WTC11 (cell line): ENCODE results near the gene ACIN1. TPM values are rescaled to one million over a fixed set of nuclear protein-coding genes. Genes with fewer than 3 reads are reported as not detected.

ENCODE experiments used
- ATAC-seq: fragments of 200-7000 bp; cut with Tn5 transposase; 2 replicates; pipeline ENCODE4 v1.10.0; 2021; ENCODE audit warnings: mild to moderate bottlenecking, moderate library complexity
- CTCF ChIA-PET: fragments of 300-600 bp; sonication (Branson Sonifier 250); formaldehyde crosslinking; loops from one replicate; lab custom pipeline; 2021; ENCODE audit warnings: antibody characterized with exemption; lab: Charles Lee
- POLR2A ChIA-PET: fragments of 350-600 bp; sonication (Branson Sonifier 250); formaldehyde crosslinking; loops from one replicate; lab custom pipeline; 2021; ENCODE audit warnings: antibody characterized with exemption; lab: Charles Lee
- DNase-seq: peaks from one replicate; pipeline ENCODE4 v3.0.0; 2021; ENCODE audit warnings: low spot score
- H3K27ac Mint-ChIP-seq: 2 replicates; pipeline ENCODE4 v1.8.0; 2021; ENCODE audit warnings: mixed read lengths
- H3K27me3 Mint-ChIP-seq: 2 replicates; pipeline ENCODE4 v1.8.0; 2021; ENCODE audit warnings: low read depth, mild to moderate bottlenecking, moderate library complexity, mixed read lengths
- H3K36me3 Mint-ChIP-seq: 2 replicates; pipeline ENCODE4 v1.8.0; 2021; ENCODE audit warnings: mixed read lengths
- H3K4me1 Mint-ChIP-seq: 2 replicates; pipeline ENCODE4 v1.8.0; 2022; ENCODE audit warnings: mixed read lengths
- H3K4me3 Mint-ChIP-seq: 2 replicates; pipeline ENCODE4 v1.8.0; 2021; ENCODE audit warnings: mild to moderate bottlenecking, moderate library complexity, mixed read lengths
- H3K9me3 Mint-ChIP-seq: 2 replicates; pipeline ENCODE4 v1.8.0; 2021; ENCODE audit warnings: mixed read lengths
- CREM ChIP-seq: sonication (generic); formaldehyde crosslinking; IDR thresholded peaks from 2 replicates; pipeline ENCODE4 v1.8.1; 2022; ENCODE audit warnings: mild to moderate bottlenecking, missing genetic modification reagents, moderate library complexity
- GABPB1 ChIP-seq: sonication (generic); formaldehyde crosslinking; IDR thresholded peaks from 2 replicates; pipeline ENCODE4 v1.8.1; 2023; ENCODE audit warnings: mild to moderate bottlenecking, missing genetic modification reagents
- JAZF1 ChIP-seq: fragments of 250-450 bp; sonication (Bioruptor Pico); IDR thresholded peaks from 2 replicates; pipeline ENCODE4 v1.9.0; 2021; ENCODE audit warnings: moderate library complexity, mild to moderate bottlenecking, inconsistent platforms
- JUN ChIP-seq: sonication (generic); formaldehyde crosslinking; IDR thresholded peaks from 2 replicates; pipeline ENCODE4 v1.8.0; 2023; ENCODE audit warnings: mild to moderate bottlenecking, missing genetic modification reagents
- NFATC4 ChIP-seq: fragments of 250-450 bp; sonication (Bioruptor Pico); IDR thresholded peaks from 2 replicates; pipeline ENCODE4 v1.9.0; 2021; ENCODE audit warnings: mild to moderate bottlenecking
- NFE2L1 ChIP-seq: sonication (generic); formaldehyde crosslinking; IDR thresholded peaks from 2 replicates; pipeline ENCODE4 v1.8.1; 2023; ENCODE audit warnings: missing genetic modification reagents
- NR2C2 ChIP-seq: sonication (generic); formaldehyde crosslinking; IDR thresholded peaks from 2 replicates; pipeline ENCODE4 v1.8.0; 2022; ENCODE audit warnings: mild to moderate bottlenecking, missing genetic modification reagents
- NR3C1 ChIP-seq: sonication (generic); formaldehyde crosslinking; conservative IDR thresholded peaks from 2 replicates; pipeline ENCODE4 v1.8.1; 2023; ENCODE audit warnings: low read depth, mild to moderate bottlenecking, missing genetic modification reagents
- TCF7 ChIP-seq: sonication (generic); formaldehyde crosslinking; IDR thresholded peaks from 2 replicates; pipeline ENCODE4 v1.8.0; 2022; ENCODE audit warnings: mild to moderate bottlenecking, low read depth, missing genetic modification reagents, moderate library complexity
- ZBTB21 ChIP-seq: sonication (generic); formaldehyde crosslinking; IDR thresholded peaks from 2 replicates; pipeline ENCODE4 v1.8.1; 2023; ENCODE audit warnings: mild to moderate bottlenecking, missing genetic modification reagents, borderline replicate concordance
- ZNF396 ChIP-seq: fragments of 250-450 bp; sonication (Bioruptor Pico); IDR thresholded peaks from 2 replicates; pipeline ENCODE4 v1.8.0; 2021; ENCODE audit warnings: mild to moderate bottlenecking, moderate library complexity, borderline replicate concordance
- total RNA-seq: library from RNA; stranded (reverse); gene quantifications from 3 replicates; pipeline ENCODE4 v1.2.3, GENCODE V29; 2021
- TF ChIP-seq, protein P1 (sequence below): fragments of 200-600 bp; IDR thresholded peaks from 2 replicates; pipeline ENCODE4 v1.8.0; 2022; ENCODE audit warnings: antibody characterized with exemption
- TF ChIP-seq, protein P2 (sequence below): sonication (generic); formaldehyde crosslinking; IDR thresholded peaks from 2 replicates; pipeline ENCODE4 v1.8.1; 2022; ENCODE audit warnings: mild to moderate bottlenecking, moderate library complexity, missing genetic modification reagents
- TF ChIP-seq, protein P3 (sequence below): sonication (generic); formaldehyde crosslinking; IDR thresholded peaks from 2 replicates; pipeline ENCODE4 v1.8.1; 2023; ENCODE audit warnings: mild to moderate bottlenecking, missing genetic modification reagents, borderline replicate concordance
- TF ChIP-seq, protein P4 (sequence below): sonication (generic); formaldehyde crosslinking; IDR thresholded peaks from 2 replicates; pipeline ENCODE4 v1.8.0; 2022; ENCODE audit warnings: mild to moderate bottlenecking, missing genetic modification reagents

Gene ACIN1
- total RNA-seq, 1 experiment from 2014 or later, result 229 TPM

DNA sequence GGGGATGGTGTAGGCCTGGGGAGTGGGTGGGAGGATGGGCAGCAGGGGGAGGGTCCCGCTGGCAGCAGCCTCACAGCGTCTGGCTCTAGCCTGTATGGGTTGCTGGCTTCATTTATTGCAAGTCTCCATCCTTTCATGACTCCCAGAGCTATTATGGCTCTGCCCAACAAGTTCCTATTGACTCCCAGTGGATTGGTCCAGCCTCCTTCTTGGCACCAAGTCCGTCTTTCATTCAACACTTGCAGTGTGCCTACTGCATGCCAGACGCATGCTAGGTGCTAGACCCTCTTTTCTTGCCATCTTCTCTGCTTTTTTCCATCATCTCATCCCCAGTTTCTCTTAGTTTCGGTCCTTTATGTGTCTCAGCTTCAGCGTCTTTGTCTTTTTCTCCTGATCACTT is 51.8 kb downstream of the ACIN1 start:
- 0 out of 2 replicates have a peak overlapping the region, but pooled peaks have one; percentile 3 for H3K27ac Mint-ChIP-seq
- TF ChIP-seq NFE2L1 (CRISPR knock-in tag), result no peak
- TF ChIP-seq NR2C2 (CRISPR knock-in tag), result no peak
- TF ChIP-seq, protein P1, sequence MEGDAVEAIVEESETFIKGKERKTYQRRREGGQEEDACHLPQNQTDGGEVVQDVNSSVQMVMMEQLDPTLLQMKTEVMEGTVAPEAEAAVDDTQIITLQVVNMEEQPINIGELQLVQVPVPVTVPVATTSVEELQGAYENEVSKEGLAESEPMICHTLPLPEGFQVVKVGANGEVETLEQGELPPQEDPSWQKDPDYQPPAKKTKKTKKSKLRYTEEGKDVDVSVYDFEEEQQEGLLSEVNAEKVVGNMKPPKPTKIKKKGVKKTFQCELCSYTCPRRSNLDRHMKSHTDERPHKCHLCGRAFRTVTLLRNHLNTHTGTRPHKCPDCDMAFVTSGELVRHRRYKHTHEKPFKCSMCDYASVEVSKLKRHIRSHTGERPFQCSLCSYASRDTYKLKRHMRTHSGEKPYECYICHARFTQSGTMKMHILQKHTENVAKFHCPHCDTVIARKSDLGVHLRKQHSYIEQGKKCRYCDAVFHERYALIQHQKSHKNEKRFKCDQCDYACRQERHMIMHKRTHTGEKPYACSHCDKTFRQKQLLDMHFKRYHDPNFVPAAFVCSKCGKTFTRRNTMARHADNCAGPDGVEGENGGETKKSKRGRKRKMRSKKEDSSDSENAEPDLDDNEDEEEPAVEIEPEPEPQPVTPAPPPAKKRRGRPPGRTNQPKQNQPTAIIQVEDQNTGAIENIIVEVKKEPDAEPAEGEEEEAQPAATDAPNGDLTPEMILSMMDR, result no peak
- TF ChIP-seq NR3C1 (CRISPR knock-in tag), result no peak
- TF ChIP-seq, all 79 proteins: peak for 0
- Mint-ChIP-seq H3K9me3 (no peaks in the 10 kb centered on the region), H3K4me3 (no peak overlapping the region), H3K27me3 (no peaks in the 10 kb centered on the region), H3K4me1 (peaks cover 9% of the 10 kb centered on the region; the same call in 1 of the 2 replicates), H3K36me3 (peaks cover 3% of the 10 kb centered on the region)
- DNase-seq (no peak), ATAC-seq (no peak)
- POLR2A ChIA-PET, result interaction anchor here (1.0 kb wide), 1 partner anchor 22 kb away, joined by 3 read pairs; no protein-coding TSS in a partner anchor
- CTCF ChIA-PET, result interaction anchor here (0.6 to 5.8 kb wide), 12 partner anchors 9 to 114 kb away, joined by 3 to 44 read pairs (median 8); partner anchors contain the start of genes CDH24 and PRMT5

DNA sequence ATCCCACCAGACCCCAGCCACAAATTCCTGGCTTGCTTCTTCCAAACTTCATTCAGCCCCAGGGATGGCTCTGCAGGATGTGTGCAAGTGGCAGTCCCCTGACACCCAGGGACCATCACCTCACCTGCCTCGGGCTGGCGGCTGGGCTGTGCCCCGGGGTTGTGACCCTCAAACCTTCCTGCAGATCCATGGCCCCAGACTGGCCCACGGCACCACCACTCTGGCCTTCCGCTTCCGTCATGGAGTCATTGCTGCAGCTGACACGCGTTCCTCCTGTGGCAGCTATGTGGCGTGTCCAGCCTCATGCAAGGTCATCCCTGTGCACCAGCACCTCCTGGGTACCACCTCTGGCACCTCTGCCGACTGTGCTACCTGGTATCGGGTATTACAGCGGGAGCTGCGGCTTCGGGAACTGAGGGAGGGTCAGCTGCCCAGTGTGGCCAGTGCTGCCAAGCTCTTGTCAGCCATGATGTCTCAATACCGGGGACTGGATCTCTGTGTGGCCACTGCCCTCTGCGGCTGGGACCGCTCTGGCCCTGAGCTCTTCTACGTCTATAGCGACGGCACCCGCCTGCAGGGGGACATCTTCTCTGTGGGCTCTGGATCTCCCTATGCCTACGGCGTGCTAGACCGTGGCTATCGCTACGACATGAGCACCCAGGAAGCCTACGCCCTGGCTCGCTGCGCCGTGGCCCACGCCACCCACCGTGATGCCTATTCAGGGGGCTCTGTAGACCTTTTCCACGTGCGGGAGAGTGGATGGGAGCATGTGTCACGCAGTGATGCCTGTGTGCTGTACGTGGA is 52.6 kb downstream of the ACIN1 start, which contains the start of gene PSMB11:
PSMB11 (plus strand) TSS at position 51 of the 804 bp plus-strand sequence; CDS start at position 65, 14 bp downstream.
- Mint-ChIP-seq H3K36me3 (peaks cover under 1% of the 10 kb centered on the region; the same call in 1 of the 2 replicates), H3K4me3 (no peak within 1 kb of the TSS), H3K4me1 (peaks cover 9% of the 10 kb centered on the region; the same call in 1 of the 2 replicates), H3K27me3 (no peaks in the 10 kb centered on the region), H3K27ac (no peak within 1 kb of the TSS), H3K9me3 (no peaks in the 10 kb centered on the region)
- ChIA-PET POLR2A (no interaction called here), CTCF (interaction anchor here (0.9 to 5.8 kb wide), 14 partner anchors 10 to 95 kb away, joined by 3 to 44 read pairs (median 5); partner anchors contain the start of gene CDH24)
- DNase-seq (no peak), ATAC-seq (peak; percentile 71)
- no peak for TF ChIP-seq ZNF396 (CRISPR knock-in tag)

DNA sequence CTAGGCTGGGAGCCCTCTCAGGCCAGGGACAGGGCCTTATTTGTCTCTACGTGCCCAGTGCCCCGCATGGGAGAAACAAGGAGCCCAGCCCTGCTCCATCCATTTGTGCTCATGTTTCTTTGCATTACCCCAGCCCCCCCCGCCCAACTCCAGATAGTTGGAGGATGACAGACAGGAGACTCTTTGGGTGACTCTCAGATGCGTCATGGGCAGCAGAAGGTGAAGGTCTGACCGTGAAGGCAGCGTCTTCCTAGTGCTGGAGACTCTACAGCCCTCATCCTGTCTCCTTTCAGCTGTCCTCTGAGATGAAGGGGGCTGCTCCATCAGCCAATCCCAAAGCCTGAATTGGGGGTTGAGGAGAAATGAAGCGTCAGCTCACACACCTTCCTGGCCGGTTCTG is 53.2 kb downstream of the ACIN1 start:
- DNase-seq (no peak), ATAC-seq (no peak)
- POLR2A ChIA-PET, result no interaction called here
- Mint-ChIP-seq H3K4me1 (peaks cover 5% of the 10 kb centered on the region; the same call in 1 of the 2 replicates), H3K27ac (no peak overlapping the region), H3K9me3 (no peaks in the 10 kb centered on the region), H3K27me3 (no peaks in the 10 kb centered on the region), H3K36me3 (no peaks in the 10 kb centered on the region), H3K4me3 (no peak overlapping the region)
- no peak for TF ChIP-seq CREM (CRISPR knock-in tag)
- no peak for TF ChIP-seq TCF7 (CRISPR knock-in tag)
- TF ChIP-seq ZBTB21 (CRISPR knock-in tag), result no peak
- TF ChIP-seq, protein P2, sequence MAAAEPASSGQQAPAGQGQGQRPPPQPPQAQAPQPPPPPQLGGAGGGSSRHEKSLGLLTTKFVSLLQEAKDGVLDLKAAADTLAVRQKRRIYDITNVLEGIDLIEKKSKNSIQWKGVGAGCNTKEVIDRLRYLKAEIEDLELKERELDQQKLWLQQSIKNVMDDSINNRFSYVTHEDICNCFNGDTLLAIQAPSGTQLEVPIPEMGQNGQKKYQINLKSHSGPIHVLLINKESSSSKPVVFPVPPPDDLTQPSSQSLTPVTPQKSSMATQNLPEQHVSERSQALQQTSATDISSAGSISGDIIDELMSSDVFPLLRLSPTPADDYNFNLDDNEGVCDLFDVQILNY (CRISPR knock-in tag), result no peak
- TF ChIP-seq, protein P3, sequence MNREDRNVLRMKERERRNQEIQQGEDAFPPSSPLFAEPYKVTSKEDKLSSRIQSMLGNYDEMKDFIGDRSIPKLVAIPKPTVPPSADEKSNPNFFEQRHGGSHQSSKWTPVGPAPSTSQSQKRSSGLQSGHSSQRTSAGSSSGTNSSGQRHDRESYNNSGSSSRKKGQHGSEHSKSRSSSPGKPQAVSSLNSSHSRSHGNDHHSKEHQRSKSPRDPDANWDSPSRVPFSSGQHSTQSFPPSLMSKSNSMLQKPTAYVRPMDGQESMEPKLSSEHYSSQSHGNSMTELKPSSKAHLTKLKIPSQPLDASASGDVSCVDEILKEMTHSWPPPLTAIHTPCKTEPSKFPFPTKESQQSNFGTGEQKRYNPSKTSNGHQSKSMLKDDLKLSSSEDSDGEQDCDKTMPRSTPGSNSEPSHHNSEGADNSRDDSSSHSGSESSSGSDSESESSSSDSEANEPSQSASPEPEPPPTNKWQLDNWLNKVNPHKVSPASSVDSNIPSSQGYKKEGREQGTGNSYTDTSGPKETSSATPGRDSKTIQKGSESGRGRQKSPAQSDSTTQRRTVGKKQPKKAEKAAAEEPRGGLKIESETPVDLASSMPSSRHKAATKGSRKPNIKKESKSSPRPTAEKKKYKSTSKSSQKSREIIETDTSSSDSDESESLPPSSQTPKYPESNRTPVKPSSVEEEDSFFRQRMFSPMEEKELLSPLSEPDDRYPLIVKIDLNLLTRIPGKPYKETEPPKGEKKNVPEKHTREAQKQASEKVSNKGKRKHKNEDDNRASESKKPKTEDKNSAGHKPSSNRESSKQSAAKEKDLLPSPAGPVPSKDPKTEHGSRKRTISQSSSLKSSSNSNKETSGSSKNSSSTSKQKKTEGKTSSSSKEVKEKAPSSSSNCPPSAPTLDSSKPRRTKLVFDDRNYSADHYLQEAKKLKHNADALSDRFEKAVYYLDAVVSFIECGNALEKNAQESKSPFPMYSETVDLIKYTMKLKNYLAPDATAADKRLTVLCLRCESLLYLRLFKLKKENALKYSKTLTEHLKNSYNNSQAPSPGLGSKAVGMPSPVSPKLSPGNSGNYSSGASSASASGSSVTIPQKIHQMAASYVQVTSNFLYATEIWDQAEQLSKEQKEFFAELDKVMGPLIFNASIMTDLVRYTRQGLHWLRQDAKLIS (CRISPR knock-in tag), result no peak
- no peak for TF ChIP-seq NFATC4 (CRISPR knock-in tag)
- no peak for TF ChIP-seq JUN (CRISPR knock-in tag)
- TF ChIP-seq, protein P4, sequence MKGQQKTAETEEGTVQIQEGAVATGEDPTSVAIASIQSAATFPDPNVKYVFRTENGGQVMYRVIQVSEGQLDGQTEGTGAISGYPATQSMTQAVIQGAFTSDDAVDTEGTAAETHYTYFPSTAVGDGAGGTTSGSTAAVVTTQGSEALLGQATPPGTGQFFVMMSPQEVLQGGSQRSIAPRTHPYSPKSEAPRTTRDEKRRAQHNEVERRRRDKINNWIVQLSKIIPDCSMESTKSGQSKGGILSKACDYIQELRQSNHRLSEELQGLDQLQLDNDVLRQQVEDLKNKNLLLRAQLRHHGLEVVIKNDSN (CRISPR knock-in tag), result no peak
- TF ChIP-seq GABPB1 (CRISPR knock-in tag), result no peak
- no peak for TF ChIP-seq JAZF1 (CRISPR knock-in tag)
- CTCF ChIA-PET, result interaction anchor here (0.9 to 5.8 kb wide), 10 partner anchors 9 to 79 kb away, joined by 3 to 44 read pairs (median 8); partner anchors contain the start of gene CDH24
